Bronchial epithelial cell (primary cell): ENCODE results near the gene SPINDOC. TPM values are rescaled to one million over a fixed set of nuclear protein-coding genes. Genes with fewer than 3 reads are reported as not detected.

ENCODE experiments used
- DNase-seq: peaks from one replicate; pipeline ENCODE4 v3.0.0-alpha.2; 2010; ENCODE audit warnings: low read depth
- FAIRE-seq: peaks from 2 replicates; lab custom pipeline; 2011; peaks lifted over from hg19 to GRCh38; lab: Jason Lieb, UNC
- H3K27me3 ChIP-seq: 2 replicates; pipeline ENCODE4 v1.5.1; 2011; ENCODE audit warnings: low read length; ENCODE audit not compliant: control insufficient read depth, insufficient read depth
- H3K36me3 ChIP-seq: 2 replicates; pipeline ENCODE4 v1.5.1; 2011; ENCODE audit warnings: low read length; ENCODE audit not compliant: control insufficient read depth, insufficient read depth
- H3K4me3 ChIP-seq: 2 replicates; pipeline ENCODE4 v1.5.1; 2011; ENCODE audit warnings: mild to moderate bottlenecking, low read depth, low read length, control low read depth
- CTCF ChIP-seq: IDR thresholded peaks from 2 replicates; pipeline ENCODE4 v1.5.1; 2011; ENCODE audit warnings: mild to moderate bottlenecking, moderate library complexity, low read length, control low read depth, inconsistent platforms; ENCODE audit not compliant: insufficient read depth, severe bottlenecking
- total RNA-seq: library from RNA; depleted of rRNA; stranded (reverse); fragments of >200 nt; gene quantifications from 2 replicates; pipeline ENCODE4 v1.2.1, GENCODE V29; 2014

Gene SPINDOC
- total RNA-seq, 1 donor from 2014 or later = 3.4 TPM

- Histone ChIP-seq H3K36me3 (peaks cover 11% of the 10 kb centered on the region), H3K27me3 (no peaks in the 10 kb centered on the region), H3K4me3 (peak overlapping the region; percentile 91)
- no peak for FAIRE-seq
- no peak for TF ChIP-seq CTCF
- no peak for DNase-seq
Observed at GRCh38 chr11:63813563-63814382, 517 bp downstream of the SPINDOC start.

- no peak for TF ChIP-seq CTCF
- H3K4me3 ChIP-seq = peak overlapping the region; percentile 91
- no peaks in the 10 kb centered on the region for H3K27me3 ChIP-seq
- peaks cover 12% of the 10 kb centered on the region for H3K36me3 ChIP-seq
- DNase-seq = no peak
- FAIRE-seq = no peak
Observed at GRCh38 chr11:63814383-63814736, 1.1 kb downstream of the SPINDOC start.

GRCh38 chr11:63816166-63816565, 2.9 kb downstream of the SPINDOC start:
- H3K4me3 ChIP-seq = no peak overlapping the region
- DNase-seq (no peak), FAIRE-seq (no peak)
- no peaks in the 10 kb centered on the region for H3K27me3 ChIP-seq
- no peak for TF ChIP-seq CTCF
- H3K36me3 ChIP-seq = peaks cover 12% of the 10 kb centered on the region

GRCh38 chr11:63816732-63817131, 3.5 kb downstream of the SPINDOC start:
- Histone ChIP-seq H3K36me3 (peaks cover 12% of the 10 kb centered on the region), H3K27me3 (no peaks in the 10 kb centered on the region), H3K4me3 (no peak overlapping the region)
- no peak for FAIRE-seq
- no peak for DNase-seq
- no peak for TF ChIP-seq CTCF

GRCh38 chr11:63817758-63818498, 4.7 kb downstream of the SPINDOC start:
- peaks cover 12% of the 10 kb centered on the region for H3K36me3 ChIP-seq
- no peaks in the 10 kb centered on the region for H3K27me3 ChIP-seq
- no peak for FAIRE-seq
- H3K4me3 ChIP-seq = no peak overlapping the region
- TF ChIP-seq CTCF = no peak
- DNase-seq = no peak
